ENCODE results near the gene LANCL3. TPM values are rescaled to one million over a fixed set of nuclear protein-coding genes. Genes with fewer than 3 reads are reported as not detected.

Gene LANCL3
- total RNA-seq, 1 experiment from 2014 or later = 0.26 TPM

DNA sequence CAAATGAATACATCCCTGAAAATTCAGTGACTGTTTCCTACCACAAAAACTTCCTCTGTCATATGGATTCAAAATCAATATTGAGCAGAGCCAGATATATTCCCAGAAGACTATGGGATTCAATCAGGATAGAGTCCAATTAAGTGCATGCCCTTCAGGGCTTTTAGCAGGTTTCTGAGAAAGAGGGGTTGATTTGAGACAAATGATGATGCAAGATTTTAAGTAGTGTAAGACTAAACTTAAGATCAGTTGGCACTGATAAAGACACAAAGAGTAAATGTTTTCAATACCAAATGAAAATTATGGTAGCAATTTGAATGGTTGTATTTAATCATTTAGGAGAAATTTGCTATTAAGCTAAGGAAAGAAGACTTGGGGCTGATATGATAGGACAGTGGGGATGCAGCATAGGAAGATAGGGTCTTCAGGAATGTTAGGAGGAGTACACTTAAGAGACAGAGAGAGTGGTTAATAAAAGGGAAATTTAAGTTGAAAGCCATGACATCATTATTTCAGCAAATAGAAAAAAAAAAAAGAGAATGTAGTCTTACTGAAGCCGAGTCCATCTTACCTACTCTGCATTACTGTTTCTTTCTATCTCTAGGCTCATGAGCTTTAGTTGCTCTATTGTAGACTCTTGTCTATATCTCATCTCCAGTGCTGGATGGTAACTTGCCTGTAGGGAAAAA, 82.1 kb downstream of the LANCL3 start:
- no peaks in the 10 kb centered on the region for H3K9me3 ChIP-seq (ENCODE audit: control insufficient read depth, low read depth, low read length)
- no peak for TF ChIP-seq CTCF (conservative IDR thresholded peaks at IDR 0.05)
- no peak overlapping the region for H3K4me3 Mint-ChIP-seq

More for the DNA sequence above, 82.1 kb downstream of the LANCL3 start:
- Histone ChIP-seq H3K23me2 (ENCODE audit: insufficient read length, low read depth, low read length, poor library complexity, severe bottlenecking) (no peaks in the 10 kb centered on the region), H2BK12ac (ENCODE audit: insufficient read length, low read depth, low read length) (no peak overlapping the region), H3K27me3 (ENCODE audit: insufficient read depth, low read length) (no peaks in the 10 kb centered on the region), H2BK120ac (ENCODE audit: low read depth, low read length, poor library complexity, severe bottlenecking) (no peak overlapping the region), H3T11ph (ENCODE audit: low read length) (no peak overlapping the region), H3K4ac (ENCODE audit: low read depth, low read length) (no peak overlapping the region), H2AFZ (ENCODE audit: low read length) (no peak overlapping the region), H3K4me1 (ENCODE audit: insufficient read depth, low read length) (peaks cover 6% of the 10 kb centered on the region; the same call in 1 of the 2 replicates), H4K5ac (ENCODE audit: insufficient read length, low read depth, low read length) (no peak overlapping the region), H2BK5ac (ENCODE audit: insufficient read length, low read length) (no peak overlapping the region), H3K18ac (ENCODE audit: insufficient read length, low read depth, low read length) (no peak overlapping the region), H4K20me1 (ENCODE audit: control insufficient read depth, insufficient read depth, insufficient read length) (no peaks in the 10 kb centered on the region), H2AK5ac (ENCODE audit: insufficient read length, low read length) (no peak overlapping the region), H2BK20ac (ENCODE audit: low read depth, low read length, poor library complexity, severe bottlenecking) (no peak overlapping the region), H3K79me2 (ENCODE audit: insufficient read depth, low read length) (no peaks in the 10 kb centered on the region), H2BK15ac (ENCODE audit: low read depth, low read length) (no peak overlapping the region), H4K91ac (ENCODE audit: insufficient read length, low read depth, low read length) (no peak overlapping the region), H3K56ac (ENCODE audit: insufficient read length, low read depth, low read length) (no peak overlapping the region), H4K8ac (replicated peaks; ENCODE audit: insufficient read length, low read depth, low read length) (no peak overlapping the region), H3K4me2 (ENCODE audit: insufficient read depth, insufficient read length, low read length) (no peak overlapping the region), H3K23ac (ENCODE audit: insufficient read length, low read depth, low read length) (no peak overlapping the region), H3K79me1 (ENCODE audit: insufficient read depth, low read depth, low read length, poor library complexity, severe bottlenecking) (no peaks in the 10 kb centered on the region), H3K27ac (ENCODE audit: insufficient read length, low read depth, low read length) (no peak overlapping the region), H3K9ac (ENCODE audit: extremely low read depth, insufficient read length, low read length) (no peak overlapping the region), H3K14ac (ENCODE audit: insufficient read depth, low read length) (no peak overlapping the region)
- H3K27ac Mint-ChIP-seq = no peak overlapping the region
- no peak for DNase-seq
- no CpG with 5 or more reads among the region's 1 CpG for WGBS (ENCODE audit: extremely low coverage, insufficient read length, low lambda C conversion rate)
- peaks cover 0 to 2% (median 2%) of the 10 kb centered on the region in 3 experiments; a peak in 3 of 7 replicates for H3K36me3 Mint-ChIP-seq (ENCODE audit: insufficient read depth in 1 of 3, low read depth in 3 of 3)
- H3K27me3 Mint-ChIP-seq (ENCODE audit: low read depth) = no peaks in the 10 kb centered on the region
- peaks cover 54 to 66% of the 10 kb centered on the region in 2 experiments for H3K9me3 Mint-ChIP-seq
- H3K4me1 Mint-ChIP-seq = peaks cover 10 to 16% of the 10 kb centered on the region in 2 experiments; a peak in 3 of 4 replicates
